Keratinocyte (primary cell): Measurements from ENCODE around the gene CDK14. TPM values are rescaled to one million over a fixed set of nuclear protein-coding genes. Genes with fewer than 3 reads are reported as not detected.

Experiments used
- DNase-seq: peaks from one replicate; pipeline ENCODE4 v3.0.0-alpha.2; 2011; ENCODE audit warnings: low read depth, missing footprints, low spot score
- FAIRE-seq: peaks from 2 replicates; lab custom pipeline; 2011; peaks lifted over from hg19 to GRCh38; lab: Jason Lieb, UNC
- H2AFZ ChIP-seq: 2 replicates; pipeline ENCODE4 v1.6.0; 2012; ENCODE audit warnings: low read length, control low read depth, inconsistent platforms; ENCODE audit not compliant: control insufficient read depth
- H3K27ac ChIP-seq: 2 replicates; pipeline ENCODE4 v1.5.1; 2011; ENCODE audit warnings: low read length; ENCODE audit not compliant: control insufficient read depth, insufficient read depth
- H3K27me3 ChIP-seq: 3 replicates; pipeline ENCODE4 v1.6.0; 2011; ENCODE audit warnings: low read length; ENCODE audit not compliant: control insufficient read depth, insufficient read depth; ENCODE audit errors: extremely low read depth
- H3K36me3 ChIP-seq, 2 experiments: 2 replicates in 1 of 2; 3 replicates in 1 of 2; pipeline ENCODE4 v1.5.1; 2011; ENCODE audit warnings: low read length in 2 of 2, mild to moderate bottlenecking in 1 of 2; ENCODE audit not compliant: control insufficient read depth in 2 of 2, insufficient read depth in 2 of 2; ENCODE audit errors: extremely low read depth in 1 of 2
- H3K4me1 ChIP-seq: 3 replicates; pipeline ENCODE4 v1.5.1; 2011; ENCODE audit warnings: low read length; ENCODE audit not compliant: control insufficient read depth, insufficient read depth; ENCODE audit errors: extremely low read depth
- H3K4me2 ChIP-seq: 3 replicates; pipeline ENCODE4 v1.6.0; 2011; ENCODE audit warnings: low read depth, low read length; ENCODE audit not compliant: control insufficient read depth, insufficient read depth; ENCODE audit errors: extremely low read depth
- H3K4me3 ChIP-seq, 3 experiments: fragments of 200-600 bp in 1 of 3; sonication (generic) in 1 of 3; 2 replicates in 2 of 3; 3 replicates in 1 of 3; pipeline ENCODE4 v1.5.1; 2011 to 2016; ENCODE audit warnings: low read length in 3 of 3, mild to moderate bottlenecking in 3 of 3, control low read depth in 2 of 3, inconsistent platforms in 1 of 3, low read depth in 1 of 3, mixed read lengths in 1 of 3, mixed run types in 1 of 3, moderate library complexity in 1 of 3; ENCODE audit not compliant: control insufficient read depth in 2 of 3, insufficient read depth in 2 of 3; ENCODE audit errors: extremely low read depth in 1 of 3
- H3K79me2 ChIP-seq: 2 replicates; pipeline ENCODE4 v1.6.0; 2012; ENCODE audit warnings: low read length; ENCODE audit not compliant: control insufficient read depth, insufficient read depth
- H3K9ac ChIP-seq: 3 replicates; pipeline ENCODE4 v1.6.0; 2011; ENCODE audit warnings: low read length; ENCODE audit not compliant: control insufficient read depth, insufficient read depth; ENCODE audit errors: extremely low read depth
- H3K9me1 ChIP-seq: 3 replicates; pipeline ENCODE4 v1.6.0; 2011; ENCODE audit warnings: low read length; ENCODE audit not compliant: control insufficient read depth, insufficient read depth; ENCODE audit errors: extremely low read depth
- H3K9me3 ChIP-seq: 2 replicates; pipeline ENCODE4 v1.5.1; 2012; ENCODE audit warnings: low read depth, low read length; ENCODE audit not compliant: control insufficient read depth
- H4K20me1 ChIP-seq: 3 replicates; pipeline ENCODE4 v1.6.0; 2011; ENCODE audit warnings: low read length; ENCODE audit not compliant: control insufficient read depth, insufficient read depth; ENCODE audit errors: extremely low read depth
- EZH2 ChIP-seq: IDR thresholded peaks from one replicate; pipeline ENCODE4 v1.6.1; 2012; ENCODE audit warnings: inconsistent platforms, mild to moderate bottlenecking, low read length, moderate library complexity
- dilution Hi-C: fragments of 300-500 bp; cut with MboI; formaldehyde crosslinking; loops from one replicate; pipeline ENCODE4 v1.7.0; 2020; ENCODE audit warnings: low sequenced_read_pairs; ENCODE audit not compliant: extremely low pct_ligation_motif_present
- polyA plus RNA-seq, 5 experiments: library from polyadenylated mRNA; depleted of rRNA in 3 of 5; stranded (reverse) in 3 of 5; stranded (forward) in 1 of 5; unstranded in 1 of 5; fragments of >200 nt; gene quantifications; 1 replicate in 1 of 5; 2 replicates in 3 of 5; 3 replicates in 1 of 5; pipeline versions ENCODE4 v1.2.1 to v1.2.3, GENCODE V29; 2011 to 2012; ENCODE audit warnings: missing spikeins in 2 of 5, low read depth in 1 of 5, low replicate concordance in 1 of 5
- TF ChIP-seq, protein P1 (sequence below), 3 experiments: IDR thresholded peaks in 1 of 3; conservative IDR thresholded peaks in 1 of 3; optimal IDR thresholded peaks in 1 of 3; 2 replicates in 2 of 3; 3 replicates in 1 of 3; pipeline versions ENCODE3 to v1.5.1; 2011; ENCODE audit warnings: low read length in 3 of 3, mild to moderate bottlenecking in 3 of 3, moderate library complexity in 2 of 3, control low read depth in 1 of 3, inconsistent platforms in 1 of 3; ENCODE audit not compliant: insufficient read depth in 2 of 3; ENCODE audit errors: extremely low read depth in 1 of 3

CDK14 gene
- polyA plus RNA-seq, 1 donor (not counting 4 experiments of a cell fraction or from before 2014, with no cell fraction given): 4.0 TPM

- dilution Hi-C loops: no loop called here
- no peak overlapping the region for H3K9ac ChIP-seq
- no peak for DNase-seq
- no peak for FAIRE-seq
- H3K36me3 ChIP-seq: no peaks in the 10 kb centered on the region
- H3K4me1 ChIP-seq: no peaks in the 10 kb centered on the region
- no peaks in the 10 kb centered on the region for H3K9me1 ChIP-seq
- H3K9me3 ChIP-seq: no peaks in the 10 kb centered on the region
- H3K4me2 ChIP-seq: no peak overlapping the region
- no peak for TF ChIP-seq EZH2
- TF ChIP-seq, protein P1, sequence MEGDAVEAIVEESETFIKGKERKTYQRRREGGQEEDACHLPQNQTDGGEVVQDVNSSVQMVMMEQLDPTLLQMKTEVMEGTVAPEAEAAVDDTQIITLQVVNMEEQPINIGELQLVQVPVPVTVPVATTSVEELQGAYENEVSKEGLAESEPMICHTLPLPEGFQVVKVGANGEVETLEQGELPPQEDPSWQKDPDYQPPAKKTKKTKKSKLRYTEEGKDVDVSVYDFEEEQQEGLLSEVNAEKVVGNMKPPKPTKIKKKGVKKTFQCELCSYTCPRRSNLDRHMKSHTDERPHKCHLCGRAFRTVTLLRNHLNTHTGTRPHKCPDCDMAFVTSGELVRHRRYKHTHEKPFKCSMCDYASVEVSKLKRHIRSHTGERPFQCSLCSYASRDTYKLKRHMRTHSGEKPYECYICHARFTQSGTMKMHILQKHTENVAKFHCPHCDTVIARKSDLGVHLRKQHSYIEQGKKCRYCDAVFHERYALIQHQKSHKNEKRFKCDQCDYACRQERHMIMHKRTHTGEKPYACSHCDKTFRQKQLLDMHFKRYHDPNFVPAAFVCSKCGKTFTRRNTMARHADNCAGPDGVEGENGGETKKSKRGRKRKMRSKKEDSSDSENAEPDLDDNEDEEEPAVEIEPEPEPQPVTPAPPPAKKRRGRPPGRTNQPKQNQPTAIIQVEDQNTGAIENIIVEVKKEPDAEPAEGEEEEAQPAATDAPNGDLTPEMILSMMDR (optimal IDR thresholded peaks at IDR 0.05 in 1 of 3, IDR thresholded peaks at IDR 0.05 in 1 of 3, conservative IDR thresholded peaks at IDR 0.05 in 1 of 3; ENCODE audit: extremely low read depth in 1 of 3, insufficient read depth in 2 of 3, low read length in 3 of 3): no peak
- no peak overlapping the region for H3K4me3 ChIP-seq
- H2AFZ ChIP-seq: no peak overlapping the region
- H3K27me3 ChIP-seq: no peaks in the 10 kb centered on the region
- no peaks in the 10 kb centered on the region for H4K20me1 ChIP-seq
- H3K79me2 ChIP-seq: no peaks in the 10 kb centered on the region
- no peak overlapping the region for H3K27ac ChIP-seq
Measured at GRCh38 chr7:90710466-90710850, 114.3 kb downstream of the CDK14 start.

- no peak overlapping the region for H2AFZ ChIP-seq
- no peak overlapping the region for H3K4me3 ChIP-seq
- no peak for TF ChIP-seq EZH2
- TF ChIP-seq, protein P1 (optimal IDR thresholded peaks at IDR 0.05 in 1 of 3, IDR thresholded peaks at IDR 0.05 in 1 of 3, conservative IDR thresholded peaks at IDR 0.05 in 1 of 3; ENCODE audit: extremely low read depth in 1 of 3, insufficient read depth in 2 of 3, low read length in 3 of 3): no peak
- H3K27me3 ChIP-seq: no peaks in the 10 kb centered on the region
- H3K9me1 ChIP-seq: no peaks in the 10 kb centered on the region
- H3K4me2 ChIP-seq: no peak overlapping the region
- no peaks in the 10 kb centered on the region for H4K20me1 ChIP-seq
- no peaks in the 10 kb centered on the region for H3K36me3 ChIP-seq
- H3K27ac ChIP-seq: no peak overlapping the region
- no peak for FAIRE-seq
- H3K9ac ChIP-seq: no peak overlapping the region
- H3K9me3 ChIP-seq: no peaks in the 10 kb centered on the region
- DNase-seq: no peak
- dilution Hi-C loops: no loop called here
- no peaks in the 10 kb centered on the region for H3K4me1 ChIP-seq
- no peaks in the 10 kb centered on the region for H3K79me2 ChIP-seq
Measured at GRCh38 chr7:90713628-90714027, 117.5 kb downstream of the CDK14 start.
